ENCODE results near the gene TMEM169.
"Not testable (repeated sequence)": the region's sequence is repeated elsewhere in the genome, so short reads cannot be mapped to it uniquely, and the experiment has no call there.

The TMEM169 gene

GRCh38 chr2:216072473-216072872 is 9.2 kb upstream of the TMEM169 start:
- no peak for DNase-seq

- no peak for DNase-seq
Measured at GRCh38 chr2:216073773-216074172, 7.9 kb upstream of the TMEM169 start.

- no peak for DNase-seq
Measured at GRCh38 chr2:216074380-216074779, 7.3 kb upstream of the TMEM169 start.

- DNase-seq = no peak
Measured at GRCh38 chr2:216074794-216075193, 6.9 kb upstream of the TMEM169 start.

GRCh38 chr2:216075510-216076485 is 5.9 kb upstream of the TMEM169 start:
- no peak for DNase-seq

GRCh38 chr2:216078776-216079175 is 2.9 kb upstream of the TMEM169 start:
- DNase-seq = no peak

- DNase-seq = not testable (repeated sequence)
Measured at GRCh38 chr2:216080048-216080447, 1.7 kb upstream of the TMEM169 start.

GRCh38 chr2:216081012-216081411 is 707 bp upstream of the TMEM169 start:
- no peak for DNase-seq

- no peak for DNase-seq
Measured at GRCh38 chr2:216082117-216082711, 495 bp downstream of the TMEM169 start.

- no peak for DNase-seq
Measured at GRCh38 chr2:216082805-216083204, 1.1 kb downstream of the TMEM169 start.

GRCh38 chr2:216083464-216084281 is 2.0 kb downstream of the TMEM169 start:
- no peak for DNase-seq

GRCh38 chr2:216084547-216084946 is 2.8 kb downstream of the TMEM169 start:
- no peak for DNase-seq

GRCh38 chr2:216086207-216086893 is 4.6 kb downstream of the TMEM169 start:
- no peak for DNase-seq

- DNase-seq = no peak
Measured at GRCh38 chr2:216090369-216090786, 8.7 kb downstream of the TMEM169 start.

GRCh38 chr2:216092646-216093045 is 10.9 kb downstream of the TMEM169 start:
- no peak for DNase-seq

- DNase-seq = no peak
Measured at GRCh38 chr2:216094701-216095100, 13.0 kb downstream of the TMEM169 start.

- no peak for DNase-seq
Measured at GRCh38 chr2:216098421-216099334, 17.0 kb downstream of the TMEM169 start.

- DNase-seq = no peak
Measured at GRCh38 chr2:216101109-216101508, 19.4 kb downstream of the TMEM169 start.

- no peak for DNase-seq
Measured at GRCh38 chr2:216103213-216103612, 21.5 kb downstream of the TMEM169 start.

- DNase-seq = no peak
Measured at GRCh38 chr2:216104691-216105090, 23.0 kb downstream of the TMEM169 start.

- no peak for DNase-seq
Measured at GRCh38 chr2:216107320-216107719, 25.6 kb downstream of the TMEM169 start.

All from T-helper 9 cell (primary cell).